HG03442 (cell line): Measurements from ENCODE around the gene GMIP.
"Not testable (repeated sequence)": the region's sequence is repeated elsewhere in the genome, so short reads cannot be mapped to it uniquely, and the experiment has no call there.

Experiments
- ATAC-seq: cut with Tn5 transposase; IDR thresholded peaks from one replicate; pipeline ENCODE4 v1.9.1; 2021; ENCODE audit warnings: mild to moderate bottlenecking, moderate library complexity; ENCODE audit not compliant: unreplicated experiment

GMIP gene

GRCh38 chr19:19613506-19613905 is 30.0 kb downstream of the GMIP start:
- ATAC-seq: no peak

- ATAC-seq: no peak
These were observed 32.9 kb downstream of the GMIP start for GRCh38 chr19:19610376-19611202.

GRCh38 chr19:19606686-19607085 is 36.8 kb downstream of the GMIP start:
- ATAC-seq: not testable (repeated sequence)

- no peak for ATAC-seq
These were observed 37.4 kb downstream of the GMIP start for GRCh38 chr19:19606021-19606420.

GRCh38 chr19:19602713-19603324 is 40.6 kb downstream of the GMIP start:
- ATAC-seq: no peak

- no peak for ATAC-seq
These were observed 41.2 kb downstream of the GMIP start for GRCh38 chr19:19602136-19602712.

GRCh38 chr19:19600793-19601330 is 42.6 kb downstream of the GMIP start:
- ATAC-seq: no peak

- not testable (repeated sequence) for ATAC-seq
These were observed 44.6 kb downstream of the GMIP start for GRCh38 chr19:19598728-19599451.

GRCh38 chr19:19597809-19598306 is 45.6 kb downstream of the GMIP start:
- peak; percentile 58 for ATAC-seq

- ATAC-seq: no peak
These were observed 48.2 kb downstream of the GMIP start for GRCh38 chr19:19595171-19595701.

- no peak for ATAC-seq
These were observed 49.1 kb downstream of the GMIP start for GRCh38 chr19:19594381-19594780.

- no peak for ATAC-seq
These were observed 50.8 kb downstream of the GMIP start for GRCh38 chr19:19592690-19593089.

GRCh38 chr19:19591133-19591825 is 52.2 kb downstream of the GMIP start:
- peak; percentile 62 for ATAC-seq

- ATAC-seq: no peak
These were observed 54.9 kb downstream of the GMIP start for GRCh38 chr19:19588546-19588945.

GRCh38 chr19:19587771-19588170 is 55.7 kb downstream of the GMIP start:
- no peak for ATAC-seq

- ATAC-seq: no peak
These were observed 59.1 kb downstream of the GMIP start for GRCh38 chr19:19584356-19584755.

- ATAC-seq: no peak
These were observed 61.0 kb downstream of the GMIP start for GRCh38 chr19:19582471-19582870.

GRCh38 chr19:19581391-19581790 is 62.1 kb downstream of the GMIP start:
- ATAC-seq: no peak

- ATAC-seq: no peak
These were observed 63.0 kb downstream of the GMIP start for GRCh38 chr19:19580418-19580817.
